Measurements from ENCODE around the gene PTGES.
"Not testable (repeated sequence)": the region's sequence is repeated elsewhere in the genome, so short reads cannot be mapped to it uniquely, and the experiment has no call there.

The PTGES gene

DNA sequence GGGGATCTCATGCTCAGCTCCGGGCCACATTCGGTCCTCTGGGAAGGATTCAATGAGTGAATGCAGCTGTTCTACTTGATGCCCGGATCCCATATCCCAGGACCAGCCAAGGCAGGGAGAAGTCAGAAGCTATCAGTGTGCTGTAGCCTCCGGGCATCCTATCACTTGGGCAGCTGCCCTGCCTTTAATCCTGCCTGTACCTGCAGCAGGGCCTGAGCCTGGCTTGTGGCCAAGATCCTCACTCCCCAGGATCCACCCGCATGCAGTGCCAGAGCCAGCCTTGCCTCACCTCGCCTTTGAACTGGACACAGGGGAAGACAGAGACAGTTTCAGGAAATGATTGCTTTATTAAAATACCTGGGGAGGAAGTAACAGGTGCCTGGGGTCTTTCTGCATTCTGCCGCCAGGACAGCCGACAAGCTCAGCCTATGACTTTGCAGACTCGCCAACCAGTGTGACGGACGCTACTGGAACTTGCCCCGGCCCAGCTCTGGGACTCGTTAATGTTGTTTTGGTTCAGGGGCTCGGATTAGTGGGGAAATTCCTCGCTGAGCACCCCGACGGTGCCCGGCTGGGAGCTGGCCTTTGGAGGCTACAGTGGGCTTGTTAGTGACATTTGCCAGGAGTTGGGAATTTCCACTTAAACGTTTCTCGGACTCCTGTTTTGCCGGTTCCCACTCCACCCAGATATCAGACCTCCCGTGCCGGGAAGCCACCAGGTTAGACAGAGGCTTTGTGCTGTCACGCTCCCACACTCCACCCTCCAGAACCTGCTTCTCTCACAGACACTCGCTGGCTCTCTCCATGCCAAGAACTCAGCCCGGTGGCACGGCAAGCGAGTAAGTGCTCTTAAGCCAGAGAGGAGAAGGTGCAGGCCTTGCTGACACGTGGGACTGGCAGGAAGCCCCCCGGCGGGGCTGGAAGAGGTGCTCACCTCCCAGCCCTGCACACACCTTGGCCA is 721 bp downstream of the PTGES start:
- peak; percentile 30 for DNase-seq (ENCODE audit: low read depth)
- TF ChIP-seq, protein P1, sequence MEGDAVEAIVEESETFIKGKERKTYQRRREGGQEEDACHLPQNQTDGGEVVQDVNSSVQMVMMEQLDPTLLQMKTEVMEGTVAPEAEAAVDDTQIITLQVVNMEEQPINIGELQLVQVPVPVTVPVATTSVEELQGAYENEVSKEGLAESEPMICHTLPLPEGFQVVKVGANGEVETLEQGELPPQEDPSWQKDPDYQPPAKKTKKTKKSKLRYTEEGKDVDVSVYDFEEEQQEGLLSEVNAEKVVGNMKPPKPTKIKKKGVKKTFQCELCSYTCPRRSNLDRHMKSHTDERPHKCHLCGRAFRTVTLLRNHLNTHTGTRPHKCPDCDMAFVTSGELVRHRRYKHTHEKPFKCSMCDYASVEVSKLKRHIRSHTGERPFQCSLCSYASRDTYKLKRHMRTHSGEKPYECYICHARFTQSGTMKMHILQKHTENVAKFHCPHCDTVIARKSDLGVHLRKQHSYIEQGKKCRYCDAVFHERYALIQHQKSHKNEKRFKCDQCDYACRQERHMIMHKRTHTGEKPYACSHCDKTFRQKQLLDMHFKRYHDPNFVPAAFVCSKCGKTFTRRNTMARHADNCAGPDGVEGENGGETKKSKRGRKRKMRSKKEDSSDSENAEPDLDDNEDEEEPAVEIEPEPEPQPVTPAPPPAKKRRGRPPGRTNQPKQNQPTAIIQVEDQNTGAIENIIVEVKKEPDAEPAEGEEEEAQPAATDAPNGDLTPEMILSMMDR (conservative IDR thresholded peaks at IDR 0.05; ENCODE audit: low read length): no peak
- H3K4me3 ChIP-seq (ENCODE audit: low read length): peak overlapping the region; percentile 58

DNA sequence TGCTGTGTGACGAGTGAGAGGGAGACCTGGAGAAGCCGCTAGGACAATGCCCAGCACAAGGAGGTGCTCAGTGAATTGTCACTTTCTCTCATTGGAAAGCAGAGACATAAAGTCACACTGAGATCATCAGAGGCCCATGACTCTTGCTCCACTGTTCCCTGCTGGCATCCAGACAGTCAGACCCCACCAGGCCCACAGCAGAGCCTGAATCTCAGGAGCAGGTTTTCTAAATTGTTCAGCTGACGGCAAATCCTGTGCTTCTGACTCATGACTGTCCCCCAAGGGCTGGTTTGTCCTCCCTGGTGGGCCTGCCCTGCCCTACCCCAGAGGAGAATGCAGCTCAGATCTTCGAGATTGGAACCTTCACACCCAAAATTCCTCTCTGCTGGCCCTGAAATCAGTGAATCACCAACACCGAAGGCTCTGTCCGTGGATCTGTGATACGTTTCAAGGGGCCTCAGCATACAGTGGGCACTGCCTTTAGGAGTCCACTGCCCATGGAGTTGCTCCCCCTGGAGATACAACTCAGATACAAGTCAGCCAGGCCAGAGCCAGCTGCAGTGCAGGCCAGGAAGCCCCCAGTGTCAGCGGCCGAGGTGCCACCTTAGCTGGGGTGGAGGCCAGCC is 2.7 kb downstream of the PTGES start:
- peak; percentile 58 for DNase-seq (ENCODE audit: low read depth)
- H3K4me3 ChIP-seq (ENCODE audit: low read length): no peak overlapping the region
- TF ChIP-seq, protein P1 (conservative IDR thresholded peaks at IDR 0.05; ENCODE audit: low read length): no peak

DNA sequence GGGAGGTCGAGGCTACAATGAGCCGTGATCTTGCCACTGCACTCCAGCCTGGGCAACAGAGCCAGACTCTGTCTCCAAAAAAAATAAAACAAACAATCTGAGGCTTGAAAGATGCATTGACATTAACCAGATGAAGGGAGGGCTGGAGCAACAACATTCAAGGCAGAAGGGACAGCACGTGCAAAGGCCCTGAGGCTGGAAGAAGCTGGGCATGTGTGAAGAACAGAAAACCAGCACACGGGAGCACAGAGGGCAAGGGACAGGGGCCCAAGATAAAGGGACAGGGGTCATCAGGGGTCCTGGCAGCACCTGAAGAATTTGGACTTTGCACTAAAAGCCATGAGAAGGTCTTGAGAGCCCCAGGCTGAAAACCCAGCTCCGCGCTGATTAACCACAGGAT is 3.3 kb downstream of the PTGES start:
- H3K4me3 ChIP-seq (ENCODE audit: low read length): no peak overlapping the region
- no peak for DNase-seq (ENCODE audit: low read depth)
- TF ChIP-seq, protein P1 (conservative IDR thresholded peaks at IDR 0.05; ENCODE audit: low read length): no peak

GRCh38 chr9:129749052-129749451 is 3.8 kb downstream of the PTGES start:
- H3K4me3 ChIP-seq (ENCODE audit: low read length); DNase-seq (ENCODE audit: low read depth): not testable (repeated sequence)

DNA sequence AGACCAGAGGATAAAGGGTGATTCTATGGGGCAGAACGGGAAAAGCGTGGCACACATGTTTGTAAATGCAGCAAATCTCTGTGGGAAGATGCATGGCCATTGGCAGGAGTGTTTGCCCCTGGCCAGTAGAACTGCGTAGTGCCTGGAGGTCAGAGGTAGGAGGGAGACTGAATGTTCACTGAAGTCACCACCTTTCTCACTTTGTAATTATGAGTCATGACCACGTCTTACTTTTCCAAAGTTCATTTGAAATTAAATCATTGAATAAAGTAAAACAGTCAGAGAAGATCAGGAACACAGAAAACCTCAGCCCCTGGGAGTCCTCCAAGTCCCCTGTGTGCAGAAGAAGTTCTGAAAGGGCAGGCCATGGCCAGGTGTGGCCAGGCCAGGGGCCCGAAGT is 4.6 kb downstream of the PTGES start:
- no peak for DNase-seq (ENCODE audit: low read depth)
- TF ChIP-seq, protein P1 (conservative IDR thresholded peaks at IDR 0.05; ENCODE audit: low read length): no peak
- no peak overlapping the region for H3K4me3 ChIP-seq (ENCODE audit: low read length)

GRCh38 chr9:129746092-129746777 is 6.6 kb downstream of the PTGES start:
- no peak for DNase-seq (ENCODE audit: low read depth)
- TF ChIP-seq, protein P1 (conservative IDR thresholded peaks at IDR 0.05; ENCODE audit: low read length): no peak
- no peak overlapping the region for H3K4me3 ChIP-seq (ENCODE audit: low read length)

DNA sequence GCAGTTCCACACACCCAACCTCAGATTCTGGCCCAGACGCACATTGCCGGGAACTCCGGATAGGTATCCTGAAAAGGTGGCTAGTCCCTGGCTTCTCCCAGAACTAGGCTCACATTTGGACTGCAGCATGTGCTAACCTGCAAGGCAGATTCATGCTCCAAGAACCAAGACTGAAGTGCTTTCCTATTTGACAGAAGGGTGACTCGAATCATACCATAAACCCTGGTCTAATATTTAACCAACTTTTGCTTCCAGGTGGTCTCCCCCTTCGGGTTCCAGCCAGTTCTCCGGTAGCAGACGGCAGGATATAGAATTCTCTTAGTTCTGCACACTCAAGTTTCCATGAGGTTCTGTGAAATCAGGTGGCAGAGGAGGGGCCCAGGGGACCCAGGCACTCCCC is 7.6 kb downstream of the PTGES start:
- TF ChIP-seq, protein P1 (conservative IDR thresholded peaks at IDR 0.05; ENCODE audit: low read length): no peak
- no peak for DNase-seq (ENCODE audit: low read depth)
- no peak overlapping the region for H3K4me3 ChIP-seq (ENCODE audit: low read length)

Measured in AG10803 (cell line).